MM.1S (cell line): Measurements from ENCODE around the gene RPSA.

Experiments used
- CTCF ChIP-seq: fragments of 300-600 bp; sonication (generic); IDR thresholded peaks from 2 replicates; pipeline ENCODE4 v1.5.1; 2016; ENCODE audit warnings: antibody characterized with exemption, low read length, mixed read lengths
- EZH2 ChIP-seq: fragments of 300-600 bp; sonication (generic); optimal IDR thresholded peaks from 2 replicates; pipeline ENCODE3; 2017; ENCODE audit warnings: low read depth, mild to moderate bottlenecking, antibody characterized with exemption, low read length, mixed read lengths

- no peak for TF ChIP-seq CTCF
- no peak for TF ChIP-seq EZH2
Measured at GRCh38 chr3:39408493-39409372, 2.2 kb downstream of the RPSA start.
